Colonic mucosa (tissue), 4 donors: ENCODE data around the gene TOMM40L. TPM values are rescaled to one million over a fixed set of nuclear protein-coding genes. Genes with fewer than 3 reads are reported as not detected.

Experiments used
- DNase-seq: peaks from one replicate; pipeline ENCODE4 v3.0.0-alpha.2; 2020
- H3K27ac ChIP-seq: fragments of 200-600 bp; one replicate; pipeline ENCODE4 v1.8.0; 2021
- H3K27me3 ChIP-seq: fragments of 200-600 bp; one replicate; pipeline ENCODE4 v1.8.0; 2021
- H3K36me3 ChIP-seq: fragments of 200-600 bp; one replicate; pipeline ENCODE4 v1.8.0; 2021
- H3K4me1 ChIP-seq: fragments of 200-600 bp; one replicate; pipeline ENCODE4 v1.8.0; 2021; ENCODE audit warnings: mild to moderate bottlenecking
- H3K4me3 ChIP-seq: fragments of 200-600 bp; one replicate; pipeline ENCODE4 v1.8.0; 2021
- H3K9ac ChIP-seq, 2 donors: one replicate each; pipeline ENCODE4 v1.7.0; 2013; ENCODE audit warnings: control low read depth in 2 of 2, low read depth in 2 of 2, low read length in 2 of 2
- H3K9me3 ChIP-seq: fragments of 200-600 bp; one replicate; pipeline ENCODE4 v1.8.0; 2021
- CTCF ChIP-seq: fragments of 200-600 bp; IDR thresholded peaks from one replicate; pipeline ENCODE4 v1.8.0; 2022; ENCODE audit warnings: antibody characterized with exemption, mild to moderate bottlenecking
- intact Hi-C: fragments of 100-400 bp; cut with DNase I; formaldehyde crosslinking; loops from one replicate; pipeline ENCODE4 v1.14.1; 2022
- microRNA-seq: library from miRNA; unstranded; fragments of <30 nt; microRNA quantifications from one replicate; pipeline ENCODE4, GENCODE V29; 2019
- total RNA-seq, 2 donors: library from RNA; stranded (reverse); fragmentation: NEBNext Ultra II Directional in 1 of 2; extraction: Animal tissue kit (Norgen Biotek cat#: 25700) in 1 of 2; gene quantifications; one replicate each; pipeline ENCODE4 v1.2.1, GENCODE V29; 2021
- donor health status: healthy.
- donor health status: DM: no; HTN: no; CAD: no.
- donor health status: DM: no; HTN: no; CAD: no.

Gene TOMM40L
- total RNA-seq, 2 donors from 2014 or later: 16.6 to 23.1 TPM

DNA sequence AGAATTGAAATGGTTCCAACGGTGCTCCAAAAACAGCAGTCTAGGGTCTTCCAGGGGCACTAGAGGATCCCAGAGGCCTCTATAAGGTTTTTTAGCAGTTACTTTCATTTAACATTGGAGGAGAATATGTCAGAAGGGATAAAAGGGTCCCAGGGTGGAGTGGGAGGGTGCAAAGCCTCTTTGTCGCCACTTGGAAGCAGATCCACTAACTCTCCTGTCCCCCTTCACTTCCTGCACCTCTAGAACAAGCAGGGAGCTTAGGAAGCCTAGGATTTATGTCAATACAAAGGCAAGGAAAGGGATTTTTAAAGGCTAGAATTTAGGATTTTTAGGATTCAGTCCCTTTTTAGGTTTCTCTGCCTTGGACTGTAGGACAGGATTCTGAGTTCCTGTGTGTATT lies 41.0 kb downstream of the TOMM40L start:
- no peaks in the 10 kb centered on the region for H3K27me3 ChIP-seq
- TF ChIP-seq CTCF: no peak
- H3K4me1 ChIP-seq: no peaks in the 10 kb centered on the region
- H3K27ac ChIP-seq: no peak overlapping the region
- H3K36me3 ChIP-seq: no peaks in the 10 kb centered on the region
- H3K4me3 ChIP-seq: no peak overlapping the region
- H3K9ac ChIP-seq: no peak overlapping the region
- H3K9me3 ChIP-seq: no peaks in the 10 kb centered on the region
- intact Hi-C loops: no loop called here
- DNase-seq: no peak

GRCh38 chr1:161267321-161267720 lies 41.5 kb downstream of the TOMM40L start:
- no peaks in the 10 kb centered on the region for H3K4me1 ChIP-seq
- intact Hi-C loops: no loop called here
- no peak for DNase-seq
- H3K27me3 ChIP-seq: no peaks in the 10 kb centered on the region
- H3K9ac ChIP-seq: no peak overlapping the region
- no peak overlapping the region for H3K4me3 ChIP-seq
- H3K9me3 ChIP-seq: no peaks in the 10 kb centered on the region
- no peak overlapping the region for H3K27ac ChIP-seq
- no peaks in the 10 kb centered on the region for H3K36me3 ChIP-seq
- TF ChIP-seq CTCF: no peak

DNA sequence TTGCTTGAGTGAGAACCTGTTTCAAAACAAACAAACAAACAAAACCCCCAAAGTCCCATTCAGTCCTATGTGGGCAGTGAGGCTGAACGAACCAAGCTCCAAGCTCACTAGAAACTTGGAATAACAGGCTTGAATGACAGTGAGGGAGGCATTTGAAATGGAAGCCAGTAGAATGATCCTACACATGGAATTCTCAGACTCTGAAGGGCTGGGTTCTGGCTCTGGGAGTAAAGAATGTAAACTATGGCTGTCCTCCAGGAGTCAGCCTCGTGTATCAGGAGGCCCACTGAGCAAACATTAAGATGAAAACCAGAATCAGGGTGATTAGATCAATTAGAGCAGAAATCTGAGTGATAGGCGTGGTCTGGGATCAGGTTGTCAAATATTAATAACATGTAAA lies 47.5 kb downstream of the TOMM40L start:
- H3K9me3 ChIP-seq: no peaks in the 10 kb centered on the region
- H3K9ac ChIP-seq: no peak overlapping the region
- no peak for DNase-seq
- no peaks in the 10 kb centered on the region for H3K4me1 ChIP-seq
- H3K4me3 ChIP-seq: no peak overlapping the region
- no peak overlapping the region for H3K27ac ChIP-seq
- H3K36me3 ChIP-seq: no peaks in the 10 kb centered on the region
- intact Hi-C loops: no loop called here
- no peaks in the 10 kb centered on the region for H3K27me3 ChIP-seq
- TF ChIP-seq CTCF: no peak

DNA sequence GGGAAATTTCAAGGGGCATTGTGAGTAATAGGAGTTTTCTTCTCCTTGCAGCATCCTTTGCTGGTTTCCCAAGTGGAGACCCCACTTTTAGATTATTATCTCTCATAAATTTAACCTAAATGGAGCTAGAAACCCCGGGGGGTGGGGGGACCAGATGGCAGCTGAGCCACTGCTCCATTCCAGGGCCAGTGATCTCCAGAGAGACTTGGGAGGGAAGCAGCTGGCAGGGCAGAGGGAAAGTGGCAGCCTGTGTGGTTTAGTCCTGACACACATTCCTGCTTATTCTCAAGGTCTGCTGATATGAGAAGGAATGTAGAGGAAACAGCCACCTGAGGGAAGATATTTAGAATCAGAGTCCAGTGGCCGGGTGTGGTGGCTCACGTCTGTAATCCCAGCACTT lies 49.0 kb downstream of the TOMM40L start:
- no peaks in the 10 kb centered on the region for H3K9me3 ChIP-seq
- H3K9ac ChIP-seq: no peak overlapping the region
- H3K4me3 ChIP-seq: no peak overlapping the region
- no peak overlapping the region for H3K27ac ChIP-seq
- TF ChIP-seq CTCF: no peak
- no peaks in the 10 kb centered on the region for H3K4me1 ChIP-seq
- DNase-seq: no peak
- no peaks in the 10 kb centered on the region for H3K27me3 ChIP-seq
- H3K36me3 ChIP-seq: no peaks in the 10 kb centered on the region
- intact Hi-C loops: no loop called here

Small RNA genes within 50 kb of the gene (microRNA-seq; reads per million reads assigned to microRNA genes)
- gene MIR5187: 3.9 reads per million

Other genes with a start within 250 kb of the TOMM40L start
- gene F11R, start 204.9 kb upstream of the TOMM40L start, total RNA-seq: 100 to 1,000 TPM; 134 to 179 TPM
- 10 to 100 TPM; 74.7 to 87.8 TPM for gene TSTD1, start 187.1 kb upstream of the TOMM40L start, total RNA-seq
- 10 to 100 TPM; 63.6 TPM for gene USF1, start 180.1 kb upstream of the TOMM40L start, total RNA-seq
- gene ARHGAP30, start 156.2 kb upstream of the TOMM40L start, total RNA-seq: 1 to 10 TPM; 3.5 to 5.3 TPM
- 1 to 10 TPM; 4.6 to 7.8 TPM for gene NECTIN4, start 136.5 kb upstream of the TOMM40L start, total RNA-seq
- gene KLHDC9, start 127.7 kb upstream of the TOMM40L start, total RNA-seq: 10 to 100 TPM in 1 of 2 donors, 1 to 10 TPM in 1; 7.1 to 10.1 TPM
- 10 to 100 TPM; 42.7 to 49.6 TPM for gene PFDN2, start 108.0 kb upstream of the TOMM40L start, total RNA-seq
- gene NIT1, start 108.0 kb upstream of the TOMM40L start, total RNA-seq: 10 to 100 TPM; 58.8 to 84.4 TPM
- gene DEDD, start 93.4 kb upstream of the TOMM40L start, total RNA-seq: 10 to 100 TPM; 33.8 to 34.3 TPM
- gene UFC1, start 72.1 kb upstream of the TOMM40L start, total RNA-seq: 100 to 1,000 TPM in 1 of 2 donors, 10 to 100 TPM in 1; 94.2 to 111 TPM
- gene USP21, start 66.6 kb upstream of the TOMM40L start, total RNA-seq: 10 to 100 TPM; 20.8 to 29.0 TPM
- gene PPOX, start 59.6 kb upstream of the TOMM40L start, total RNA-seq: 10 to 100 TPM; 13.4 to 14.3 TPM
- gene B4GALT3, start 48.6 kb upstream of the TOMM40L start, total RNA-seq: 10 to 100 TPM; 30.3 to 34.8 TPM
- 10 to 100 TPM in 1 of 2 donors, under 1 TPM in 1; 0.57 to 14.0 TPM for gene ADAMTS4, start 27.0 kb upstream of the TOMM40L start, total RNA-seq
- 100 to 1,000 TPM; 167 to 169 TPM for gene NDUFS2, start 23.7 kb upstream of the TOMM40L start, total RNA-seq
- 10 to 100 TPM in 1 of 2 donors, 1 to 10 TPM in 1; 6.6 to 16.0 TPM for gene FCER1G, start 10.8 kb upstream of the TOMM40L start, total RNA-seq
- gene APOA2, start 2.4 kb upstream of the TOMM40L start, total RNA-seq: 1 to 10 TPM in 1 of 2 donors, not detected in 1; 5.1 TPM
- gene NR1I3, start 12.1 kb downstream of the TOMM40L start, total RNA-seq: not detected
- gene PCP4L1, start 32.7 kb downstream of the TOMM40L start, total RNA-seq: 1 to 10 TPM in 1 of 2 donors, under 1 TPM in 1; 0.22 to 1.4 TPM
- 1 to 10 TPM; 2.7 to 3.1 TPM for gene MPZ, start 83.9 kb downstream of the TOMM40L start, total RNA-seq
- 100 to 1,000 TPM; 294 to 331 TPM for gene SDHC, start 88.3 kb downstream of the TOMM40L start, total RNA-seq
- not detected for gene CFAP126, start 141.8 kb downstream of the TOMM40L start, total RNA-seq